HG03025 (cell line): ENCODE data around the gene SCTR.

Source experiments
- ATAC-seq: cut with Tn5 transposase; IDR thresholded peaks from one replicate; pipeline ENCODE4 v1.9.1; 2021; ENCODE audit warnings: mild to moderate bottlenecking, moderate library complexity; ENCODE audit not compliant: unreplicated experiment, low FRiP score

Gene SCTR

GRCh38 chr2:119488245-119489214 is 35.8 kb downstream of the SCTR start:
- ATAC-seq, result no peak

- ATAC-seq, result peak; percentile 46
Measured at GRCh38 chr2:119487434-119488244, 36.6 kb downstream of the SCTR start.

- ATAC-seq, result no peak
Measured at GRCh38 chr2:119486886-119487285, 37.4 kb downstream of the SCTR start.

GRCh38 chr2:119486196-119486827 is 38.0 kb downstream of the SCTR start:
- ATAC-seq, result no peak

GRCh38 chr2:119485336-119486110 is 38.8 kb downstream of the SCTR start:
- no peak for ATAC-seq

GRCh38 chr2:119484834-119485233 is 39.4 kb downstream of the SCTR start:
- no peak for ATAC-seq

GRCh38 chr2:119483896-119484718 is 40.2 kb downstream of the SCTR start:
- no peak for ATAC-seq

GRCh38 chr2:119483395-119483753 is 40.9 kb downstream of the SCTR start:
- ATAC-seq, result no peak

GRCh38 chr2:119482481-119483394 is 41.5 kb downstream of the SCTR start:
- no peak for ATAC-seq

- ATAC-seq, result no peak
Measured at GRCh38 chr2:119481501-119482455, 42.5 kb downstream of the SCTR start.

GRCh38 chr2:119480718-119481142 is 43.6 kb downstream of the SCTR start:
- no peak for ATAC-seq

- no peak for ATAC-seq
Measured at GRCh38 chr2:119480184-119480583, 44.1 kb downstream of the SCTR start.

- no peak for ATAC-seq
Measured at GRCh38 chr2:119478978-119479295, 45.3 kb downstream of the SCTR start.

- ATAC-seq, result no peak
Measured at GRCh38 chr2:119478188-119478977, 45.9 kb downstream of the SCTR start.

- no peak for ATAC-seq
Measured at GRCh38 chr2:119477113-119477505, 47.2 kb downstream of the SCTR start.

- peak; percentile 62 for ATAC-seq
Measured at GRCh38 chr2:119476301-119477112, 47.8 kb downstream of the SCTR start.
